Occipital lobe (tissue), 2 donors: ENCODE data around the gene CLK4. TPM values are rescaled to one million over a fixed set of nuclear protein-coding genes. Genes with fewer than 3 reads are reported as not detected.

Experiments used
- DNase-seq: peaks from one replicate; lab custom pipeline; 2025; lab: John Stamatoyannopoulos, UW
- total RNA-seq: library from RNA; depleted of rRNA; stranded (reverse); fragments of >200 nt; gene quantifications from one replicate; pipeline ENCODE4 v1.2.3, GENCODE V29; 2014

The CLK4 gene
- total RNA-seq, 1 donor from 2014 or later, result 72.4 TPM

- no peak for DNase-seq
Measured at GRCh38 chr5:178637356-178638074, 10.7 kb upstream of the CLK4 start.

- DNase-seq, result no peak
Measured at GRCh38 chr5:178632285-178632684, 5.4 kb upstream of the CLK4 start.

GRCh38 chr5:178630951-178631350 lies 4.1 kb upstream of the CLK4 start:
- no peak for DNase-seq

- DNase-seq, result no peak
Measured at GRCh38 chr5:178630475-178630930, 3.7 kb upstream of the CLK4 start.

- no peak for DNase-seq
Measured at GRCh38 chr5:178627259-178627598, 379 bp upstream of the CLK4 start.

- no peak for DNase-seq
Measured at GRCh38 chr5:178625679-178626483, 969 bp downstream of the CLK4 start.

- no peak for DNase-seq
Measured at GRCh38 chr5:178624631-178625546, 2.0 kb downstream of the CLK4 start.

- no peak for DNase-seq
Measured at GRCh38 chr5:178622679-178623247, 4.1 kb downstream of the CLK4 start.

GRCh38 chr5:178619390-178619789 lies 7.5 kb downstream of the CLK4 start:
- DNase-seq, result no peak

- DNase-seq, result no peak
Measured at GRCh38 chr5:178612299-178612698, 14.6 kb downstream of the CLK4 start.

GRCh38 chr5:178606269-178606668 lies 20.6 kb downstream of the CLK4 start:
- no peak for DNase-seq

- no peak for DNase-seq
Measured at GRCh38 chr5:178605788-178606187, 21.1 kb downstream of the CLK4 start.

- no peak for DNase-seq
Measured at GRCh38 chr5:178602752-178603151, 24.1 kb downstream of the CLK4 start.

- DNase-seq, result no peak
Measured at GRCh38 chr5:178595750-178596149, 31.1 kb downstream of the CLK4 start.

GRCh38 chr5:178595150-178595549 lies 31.7 kb downstream of the CLK4 start:
- DNase-seq, result no peak

- no peak for DNase-seq
Measured at GRCh38 chr5:178590924-178591423, 35.9 kb downstream of the CLK4 start.

GRCh38 chr5:178590141-178590923 lies 36.5 kb downstream of the CLK4 start, which contains the start of gene COL23A1:
Gene COL23A1 (minus strand): TSS chr5:178590393.
- no peak for DNase-seq

GRCh38 chr5:178589180-178590140 lies 37.4 kb downstream of the CLK4 start:
- DNase-seq, result no peak

GRCh38 chr5:178588769-178589168 lies 38.1 kb downstream of the CLK4 start:
- DNase-seq, result no peak
